HG03558 (cell line): ENCODE data around the gene FBXO10.

Experiments
- ATAC-seq: cut with Tn5 transposase; IDR thresholded peaks from one replicate; pipeline ENCODE4 v1.9.1; 2021; ENCODE audit warnings: moderate number of reproducible peaks; ENCODE audit not compliant: unreplicated experiment; ENCODE audit errors: extremely low read depth

The FBXO10 gene

DNA sequence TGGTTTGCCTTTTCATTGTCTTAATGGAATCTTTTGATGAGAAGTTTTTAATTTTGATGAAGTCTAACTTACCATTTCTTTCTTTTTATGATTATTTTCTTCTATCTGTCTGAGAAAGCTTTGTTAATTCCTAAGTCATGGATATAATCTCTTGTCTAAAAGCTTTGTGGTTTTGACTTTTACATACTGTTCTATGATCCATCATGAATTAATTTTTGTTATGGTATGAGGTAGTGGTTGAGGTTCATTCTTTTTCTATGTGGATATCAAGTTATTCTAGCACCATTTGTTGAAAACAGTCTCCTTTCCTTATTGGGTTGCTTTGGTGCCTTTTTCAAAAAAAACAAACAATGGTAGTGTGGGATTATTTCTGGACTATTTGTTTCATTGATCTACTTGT, 20.4 kb downstream of the FBXO10 start:
- ATAC-seq: no peak

DNA sequence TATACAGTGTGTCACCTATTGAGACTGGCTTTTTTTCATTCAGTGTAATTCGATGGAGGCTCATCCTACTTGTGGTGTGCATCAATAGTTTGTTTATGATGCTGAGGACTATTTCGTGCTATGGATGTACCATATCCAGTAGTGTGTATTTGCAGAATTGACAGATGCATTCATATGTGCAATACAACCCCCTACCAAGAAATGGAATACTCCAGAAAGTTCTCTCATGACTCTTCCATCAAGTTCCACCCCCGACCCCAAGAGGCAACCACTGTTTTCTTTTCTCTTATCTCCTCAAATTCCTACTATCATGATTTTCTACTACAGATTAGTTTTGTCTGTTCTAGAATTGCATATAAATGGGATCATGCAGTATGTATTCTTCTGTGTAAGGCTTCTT, 21.9 kb downstream of the FBXO10 start:
- ATAC-seq: no peak

DNA sequence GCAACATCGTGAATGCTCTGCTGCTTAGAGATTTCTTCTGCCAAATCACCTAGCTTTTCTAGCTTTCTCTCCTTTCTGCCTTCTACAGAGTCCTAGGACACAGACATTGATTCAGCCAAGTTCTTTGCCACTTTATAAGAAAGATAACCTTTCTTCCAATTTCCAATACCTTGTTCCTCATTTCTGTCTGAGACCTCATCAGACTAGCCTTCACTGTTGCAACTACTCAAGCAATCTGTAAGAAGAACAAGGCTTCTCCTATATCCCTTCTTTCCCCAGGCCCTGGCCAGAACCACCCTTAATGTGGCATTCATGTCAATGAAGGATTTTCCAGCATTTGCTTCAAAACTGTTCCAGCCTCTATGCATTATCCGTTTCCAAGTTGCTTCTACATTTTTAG, 24.3 kb downstream of the FBXO10 start:
- ATAC-seq: no peak

DNA sequence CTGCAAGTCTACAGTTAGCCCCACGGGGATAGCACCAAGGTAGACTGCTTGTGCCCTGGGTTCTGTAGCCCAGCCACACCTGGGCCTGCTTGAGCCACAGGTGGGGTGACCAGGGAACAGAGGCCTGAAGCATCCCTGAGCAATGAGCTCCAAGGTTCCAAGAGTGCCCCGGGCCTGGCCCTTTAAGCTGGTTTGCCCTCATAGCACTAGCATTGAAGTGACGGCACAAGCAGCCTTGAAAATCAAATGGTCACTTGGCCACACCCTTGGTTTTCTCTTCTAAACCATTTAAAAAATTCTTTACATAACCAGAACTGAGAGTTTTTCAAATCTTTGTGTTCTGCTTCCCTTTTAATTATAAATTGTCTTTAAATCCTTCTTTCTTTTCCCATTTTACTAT, 24.7 kb downstream of the FBXO10 start:
- ATAC-seq: no peak

DNA sequence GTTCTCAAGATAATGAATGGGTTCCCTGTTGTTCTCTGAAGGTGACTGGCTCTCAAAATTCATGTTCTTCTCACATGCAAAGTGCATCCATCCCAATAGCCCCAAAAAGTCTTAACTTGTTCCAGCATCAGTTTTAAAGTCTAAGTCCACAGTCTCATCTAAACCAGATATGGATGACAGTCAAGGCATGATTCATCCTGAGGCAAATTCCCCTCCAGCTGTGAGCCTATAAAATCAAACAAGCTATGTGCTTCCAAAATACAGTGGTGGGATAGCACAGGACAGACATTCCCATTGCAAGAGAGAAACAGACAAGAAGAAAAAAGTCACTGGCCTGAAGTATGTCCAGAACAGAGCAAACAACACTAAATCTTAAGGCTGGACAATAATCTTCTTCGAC, 25.4 kb downstream of the FBXO10 start:
- no peak for ATAC-seq

DNA sequence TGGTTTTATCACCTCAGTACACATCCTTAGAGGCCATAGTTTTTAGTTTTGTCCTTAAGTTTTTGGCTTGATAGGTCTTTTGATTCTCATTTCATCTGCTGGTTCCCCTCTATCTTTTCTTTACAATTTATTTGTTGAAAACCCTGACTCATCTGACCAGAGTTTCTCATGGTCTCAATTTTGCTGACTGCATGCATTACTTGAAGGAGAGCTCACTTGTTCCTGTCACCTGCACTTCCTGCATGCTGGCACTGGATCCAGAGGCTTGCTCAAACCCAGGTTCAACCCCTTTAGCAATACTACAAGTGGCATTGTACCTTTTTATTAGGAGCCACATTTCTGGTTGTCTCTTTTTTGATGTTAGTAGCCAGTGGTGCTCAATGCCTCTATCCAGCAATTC, 26.7 kb downstream of the FBXO10 start:
- ATAC-seq: no peak

DNA sequence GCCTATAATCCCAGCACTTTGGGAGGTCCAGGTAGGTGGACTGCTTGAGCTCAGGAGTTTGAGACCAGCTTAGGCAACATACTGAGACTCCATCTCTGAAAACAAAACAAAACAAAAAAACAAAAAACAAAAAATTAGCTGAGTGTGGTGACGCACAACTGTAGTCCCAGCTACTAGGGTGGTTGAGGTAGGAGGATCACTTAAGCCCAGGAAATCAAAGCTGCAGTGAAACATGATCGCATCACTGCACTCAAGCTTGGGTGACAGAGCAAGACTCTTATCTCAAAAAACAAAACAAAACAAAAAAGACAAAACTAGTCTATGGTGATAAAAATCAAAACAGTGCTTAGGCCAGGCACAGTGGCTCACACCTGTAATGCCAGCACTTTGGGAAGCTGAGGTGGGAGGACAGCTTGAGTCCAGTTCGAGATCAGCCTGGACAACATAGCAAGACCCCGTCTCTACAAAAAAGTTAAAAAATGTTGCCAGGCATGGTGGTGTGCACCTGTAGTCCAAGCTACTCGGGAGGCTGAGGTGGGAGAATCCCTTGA, 28.8 kb downstream of the FBXO10 start:
- ATAC-seq: no peak

DNA sequence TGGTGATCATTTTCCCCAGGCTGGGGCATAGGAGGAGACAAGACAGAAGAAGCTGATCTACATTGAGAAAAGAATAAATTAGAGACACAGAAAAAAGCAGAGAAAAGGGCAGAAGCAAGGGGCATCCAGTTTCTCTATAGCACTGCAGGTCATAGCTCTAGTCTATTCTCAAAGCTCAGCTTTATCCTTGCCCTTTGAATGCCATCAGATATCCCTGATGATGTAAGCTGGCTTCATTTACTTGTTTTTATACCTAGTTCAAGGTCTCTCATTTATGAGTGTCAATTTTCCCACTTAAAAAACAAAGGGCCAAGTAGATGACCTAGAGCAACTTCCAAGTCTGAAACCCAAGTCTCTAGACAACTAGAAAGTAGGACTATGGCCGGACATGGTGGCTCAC, 32.7 kb downstream of the FBXO10 start:
- ATAC-seq: no peak

DNA sequence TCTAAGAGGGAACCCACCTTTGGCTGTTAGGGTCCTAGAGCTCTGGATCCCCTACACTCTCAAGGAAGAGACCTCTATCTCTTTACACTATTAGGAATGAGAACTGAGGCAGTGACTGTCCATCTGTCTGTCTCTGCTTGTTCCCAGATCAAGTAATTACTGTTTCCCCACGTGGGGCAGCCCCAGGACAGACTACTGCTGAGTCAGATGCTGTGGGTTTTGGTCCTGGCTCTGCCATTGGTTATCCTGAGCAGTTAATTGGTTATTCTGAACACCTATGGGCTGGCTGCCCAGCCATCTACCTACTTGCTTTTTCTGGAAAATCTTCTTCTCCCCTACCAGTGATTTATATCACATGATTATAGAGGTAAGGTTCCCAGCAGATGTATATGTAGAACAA, 33.3 kb downstream of the FBXO10 start:
- no peak for ATAC-seq

DNA sequence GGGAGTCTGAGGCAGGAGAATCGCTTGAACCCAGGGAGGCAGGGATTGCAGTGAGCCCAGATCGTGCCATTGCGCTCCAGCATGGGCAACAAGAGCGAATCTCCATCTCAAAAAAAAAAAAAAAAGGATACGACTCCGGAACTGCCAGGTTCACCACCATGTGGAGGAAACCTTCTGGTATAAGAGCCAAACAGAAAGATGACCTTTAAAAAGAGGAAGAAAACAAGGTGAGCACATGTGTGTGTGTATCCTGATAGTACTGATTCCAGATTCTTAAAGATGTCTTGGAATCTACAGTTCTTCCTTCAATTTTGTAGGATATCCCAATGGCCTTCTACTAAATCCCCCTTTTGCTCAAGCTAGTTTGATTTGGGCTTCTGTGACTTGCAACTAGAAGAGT, 33.7 kb downstream of the FBXO10 start:
- ATAC-seq: no peak

DNA sequence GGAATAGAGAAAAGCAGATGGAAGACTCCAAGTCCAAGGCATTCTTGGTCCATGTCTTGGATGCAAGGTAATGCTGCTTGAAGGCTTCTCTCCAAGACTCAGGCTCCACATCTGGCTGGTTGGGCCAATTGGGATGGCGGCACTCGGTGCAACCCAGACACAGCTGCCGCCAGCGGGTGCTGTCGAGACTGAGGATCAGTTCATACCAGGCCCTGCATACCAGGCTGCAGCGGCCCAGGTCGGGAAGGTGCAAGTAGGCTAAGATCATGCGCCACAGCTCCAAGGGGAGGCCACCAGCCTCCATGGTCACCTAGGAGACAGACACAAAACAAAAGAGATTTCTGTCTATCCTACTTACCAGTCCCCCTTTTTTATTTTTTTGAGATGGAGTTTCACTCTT, 34.7 kb downstream of the FBXO10 start:
- no peak for ATAC-seq

DNA sequence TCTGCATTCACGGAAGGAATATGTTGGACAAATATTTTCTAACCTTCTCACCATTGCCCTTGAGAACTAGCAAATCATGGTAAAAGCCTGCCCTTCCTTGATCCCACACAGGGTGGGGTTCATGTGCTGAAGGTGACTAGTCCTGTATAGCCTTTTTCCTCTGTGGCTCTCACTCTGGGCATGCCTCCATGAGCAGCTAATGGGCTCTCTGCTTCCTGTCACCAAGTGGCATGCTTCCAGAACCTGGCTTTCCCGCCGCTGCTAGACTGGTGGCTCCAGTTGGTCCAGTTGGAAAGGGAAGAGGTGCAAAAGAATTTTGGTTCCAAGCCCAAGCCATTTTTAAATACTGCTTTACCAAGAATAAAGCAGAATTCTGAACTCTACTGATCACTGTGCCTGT, 35.5 kb downstream of the FBXO10 start:
- no peak for ATAC-seq

DNA sequence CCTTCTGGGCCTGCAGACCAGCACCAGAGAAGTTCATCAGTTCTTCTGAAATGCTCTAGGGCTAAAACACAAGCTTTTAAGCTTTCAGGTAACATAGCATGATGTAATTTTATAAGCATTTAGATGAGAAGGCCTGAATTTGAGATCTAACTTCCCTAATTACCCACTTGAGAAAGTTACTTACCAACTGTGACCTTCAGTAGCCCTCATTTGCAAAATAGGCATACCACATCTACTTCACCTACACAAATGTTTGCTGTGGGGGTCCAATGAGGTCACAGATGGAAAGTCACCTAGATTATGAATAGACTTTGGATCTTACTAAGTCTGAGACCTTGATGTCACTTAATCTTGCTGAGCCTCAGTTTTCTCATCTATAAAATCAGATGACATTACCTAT, 36.5 kb downstream of the FBXO10 start:
- no peak for ATAC-seq

DNA sequence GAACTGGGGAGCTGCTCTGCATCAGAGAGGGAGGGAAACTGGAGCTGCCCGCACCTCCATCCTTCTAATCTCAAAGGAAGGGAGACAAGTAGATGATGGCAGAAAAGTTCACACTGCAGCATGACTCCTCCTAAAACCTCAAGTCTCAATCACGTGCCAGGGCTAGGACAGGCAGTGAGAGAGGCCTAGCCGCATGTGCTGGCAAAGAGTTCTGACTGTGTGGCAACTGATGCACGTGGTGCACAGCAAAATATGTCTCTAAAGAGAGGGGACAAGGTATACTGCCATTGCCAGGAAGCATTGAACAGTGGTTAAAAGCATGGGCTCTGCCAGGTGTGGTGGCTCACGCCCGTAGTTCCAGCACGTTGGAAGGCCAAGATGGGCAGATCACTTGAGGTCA, 38.1 kb downstream of the FBXO10 start:
- ATAC-seq: no peak

DNA sequence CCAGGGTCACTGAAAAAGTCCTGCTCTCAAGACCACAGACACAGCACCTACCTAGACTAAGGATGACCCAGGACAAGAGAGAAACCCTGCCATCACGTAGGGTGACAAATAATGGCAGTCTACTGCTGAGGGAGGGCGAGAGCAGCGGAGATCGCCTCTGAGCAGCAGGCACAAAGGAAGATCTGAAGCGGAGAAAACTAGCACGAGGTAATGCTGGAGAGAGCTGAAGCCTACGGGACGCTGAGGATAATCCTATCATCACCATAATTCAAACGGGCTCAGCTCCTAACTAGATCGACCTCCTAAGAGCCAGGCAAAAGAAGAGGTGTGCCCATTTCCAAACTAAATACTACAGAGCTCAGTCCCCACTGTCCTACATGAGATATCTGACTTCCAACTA, 41.3 kb downstream of the FBXO10 start:
- no peak for ATAC-seq

DNA sequence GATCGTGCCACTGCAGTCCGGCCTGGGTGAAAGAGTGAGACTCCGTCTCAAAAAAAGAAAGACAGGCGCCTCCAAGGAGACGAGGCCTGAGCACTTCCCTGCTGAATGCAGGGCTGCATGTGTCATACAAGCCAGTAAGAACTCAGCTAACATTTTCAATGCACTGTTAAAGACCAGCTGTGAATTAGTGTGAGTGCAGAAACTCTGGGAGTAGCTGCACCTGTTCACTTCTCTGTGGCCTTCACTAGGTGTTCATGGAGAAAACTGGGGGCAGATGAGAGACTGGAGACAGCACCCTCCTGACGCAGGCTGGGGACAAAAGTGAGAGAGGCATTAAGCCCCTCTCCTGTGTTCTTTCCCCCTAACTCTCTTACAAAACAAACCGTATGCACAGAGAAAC, 41.8 kb downstream of the FBXO10 start:
- no peak for ATAC-seq

DNA sequence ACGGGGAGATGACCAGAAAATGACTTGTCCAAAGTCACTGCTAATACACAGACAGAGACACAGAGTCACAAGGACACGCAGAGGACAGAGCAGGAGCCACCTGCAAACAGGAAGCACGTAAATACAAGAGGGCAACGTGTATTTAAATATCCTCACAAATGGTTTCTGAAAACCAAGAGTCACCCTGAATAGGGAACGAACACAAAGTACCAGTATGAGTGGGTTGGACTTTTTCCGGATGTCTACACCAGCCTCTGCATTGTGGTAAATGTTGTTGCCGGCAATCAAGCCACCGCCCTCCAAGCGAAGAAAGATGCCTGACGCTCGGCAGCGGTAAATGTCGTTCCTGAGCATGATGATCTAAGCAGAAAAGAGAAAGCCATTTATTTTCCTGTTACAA, 44.5 kb downstream of the FBXO10 start:
- ATAC-seq: no peak

DNA sequence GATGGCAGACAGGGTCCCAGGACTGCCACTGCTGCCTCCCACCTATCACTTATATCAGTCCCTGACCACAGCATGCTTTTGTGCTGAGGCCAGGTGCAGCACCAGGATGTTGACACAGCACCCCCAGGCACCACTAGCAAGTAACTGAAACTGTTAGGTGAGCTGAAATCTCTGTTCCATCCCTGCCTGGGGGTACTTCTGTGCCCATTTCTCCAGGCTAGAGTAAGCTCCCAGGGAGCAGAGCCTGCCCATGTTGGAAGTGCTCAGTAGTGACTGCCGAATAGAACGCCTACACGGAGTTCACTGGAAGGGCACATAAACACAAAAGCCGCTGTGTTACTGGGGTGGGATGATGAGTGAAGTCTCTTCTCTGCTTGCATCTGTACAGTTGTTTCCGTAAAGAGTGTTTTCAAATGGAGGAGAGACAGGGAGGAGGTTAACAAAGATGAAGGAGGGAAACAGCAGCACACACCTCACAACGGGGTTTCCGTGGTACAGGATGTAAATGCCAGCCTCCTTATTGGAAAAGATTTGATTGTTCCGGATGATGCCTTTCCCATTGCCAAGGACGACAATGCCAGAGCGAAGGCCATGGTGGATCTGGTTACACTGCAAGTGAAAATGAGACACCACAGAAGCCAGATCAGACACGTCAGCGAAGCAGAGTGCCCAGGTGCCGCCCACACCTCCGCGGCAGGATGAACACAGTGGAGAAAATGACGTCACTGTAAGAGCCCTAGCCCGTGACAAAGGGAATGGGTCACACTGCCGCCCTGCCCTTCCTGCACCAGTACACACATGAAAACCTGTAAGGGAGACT, 47.3 kb downstream of the FBXO10 start:
- no peak for ATAC-seq

DNA sequence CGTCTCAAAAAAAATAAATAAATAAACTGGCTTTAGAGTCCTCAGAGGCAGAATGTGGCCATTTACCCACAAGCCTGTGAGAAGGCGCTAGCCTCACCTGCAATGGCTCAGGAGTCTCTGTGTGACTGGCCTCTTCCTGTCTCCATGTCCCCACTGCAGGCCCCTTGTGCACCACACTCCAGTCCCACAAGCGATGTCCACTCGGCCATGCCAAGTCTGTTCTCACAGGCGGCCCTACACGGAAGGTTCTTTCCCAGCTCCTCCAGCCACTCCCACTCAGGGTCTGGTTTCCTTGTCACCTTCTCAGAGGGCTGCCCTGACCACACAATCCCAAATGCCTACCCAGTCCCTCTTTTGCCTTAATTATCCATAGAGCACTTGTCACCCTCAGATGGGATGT, 52.3 kb downstream of the FBXO10 start:
- no peak for ATAC-seq

DNA sequence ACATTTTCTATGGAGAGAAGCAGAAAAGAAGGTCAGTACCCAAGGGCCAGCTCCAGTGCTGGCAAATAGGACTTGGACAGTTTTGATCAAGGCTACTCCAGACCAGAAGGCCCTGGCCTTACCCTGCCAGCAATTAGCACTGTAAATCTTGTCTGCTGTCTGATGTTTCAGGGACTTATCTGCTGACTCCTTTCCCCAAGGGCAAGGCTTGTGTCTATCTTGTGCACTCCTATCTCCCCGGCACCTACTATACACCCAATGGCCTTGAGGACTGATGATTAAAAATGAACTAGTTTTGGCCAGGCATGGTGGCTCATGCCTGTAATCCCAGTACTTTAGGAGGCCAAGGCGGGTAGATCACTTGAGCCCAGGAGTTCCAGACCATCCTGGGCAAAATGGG, 53.2 kb downstream of the FBXO10 start:
- ATAC-seq: no peak

DNA sequence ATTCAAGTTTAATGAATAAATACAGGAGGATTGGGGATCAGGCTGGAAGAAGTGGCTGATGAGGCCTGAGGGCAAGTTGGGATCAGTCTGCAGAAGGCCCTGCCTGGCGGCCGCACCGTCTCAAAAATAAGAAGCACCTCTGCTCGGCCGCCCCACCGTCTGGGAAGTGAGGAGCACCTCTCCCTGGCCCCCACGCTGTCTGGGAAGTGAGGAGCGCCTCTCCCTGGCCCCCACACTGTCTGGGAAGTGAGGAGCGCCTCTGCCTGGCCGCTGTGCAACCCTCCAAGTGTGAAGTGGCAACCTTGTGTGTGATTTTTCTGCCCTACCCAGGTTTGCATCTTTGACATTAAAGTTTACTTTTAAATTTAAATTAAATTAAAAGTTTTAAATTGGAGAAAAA, 55.1 kb downstream of the FBXO10 start:
- ATAC-seq: no peak

DNA sequence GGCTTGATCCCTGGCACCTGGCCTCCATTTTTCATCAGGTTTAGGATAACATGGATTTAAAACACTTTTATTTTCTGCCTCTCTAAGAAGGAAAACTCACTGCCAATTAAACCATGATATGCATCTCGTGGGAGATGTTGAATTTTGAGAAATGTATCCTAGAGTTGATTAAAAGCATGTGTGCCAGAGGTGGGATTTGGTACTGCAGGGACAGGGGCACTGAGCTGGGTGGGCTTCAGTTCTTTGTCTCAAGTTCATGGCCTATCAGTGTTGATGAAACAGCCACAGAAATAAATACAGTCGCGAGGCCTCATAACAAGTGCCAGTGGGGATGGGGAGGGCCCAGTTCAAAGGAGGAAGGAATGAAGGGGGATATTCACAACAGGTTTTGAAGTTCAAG, 55.5 kb downstream of the FBXO10 start:
- ATAC-seq: no peak
